PC-9 (cell line): ENCODE results near the gene ATP2B1. TPM values are rescaled to one million over a fixed set of nuclear protein-coding genes. Genes with fewer than 3 reads are reported as not detected.

Experiments
- BruUV-seq: library from RNA; stranded (reverse); fragments of 400-500 nt; replicated peaks from 2 replicates; lab custom pipeline; 2021; lab: Mats Ljungman, UMichigan
- CTCF ChIA-PET: fragments of 300-600 bp; sonication (Branson Sonifier 250); formaldehyde crosslinking; loops from one replicate; lab custom pipeline; 2022; ENCODE audit warnings: antibody characterized with exemption; lab: Charles Lee
- POLR2A ChIA-PET: fragments of 300-600 bp; sonication (Branson Sonifier 250); formaldehyde crosslinking; loops from one replicate; lab custom pipeline; 2022; ENCODE audit warnings: antibody characterized with exemption; ENCODE audit not compliant: unreplicated experiment; lab: Charles Lee
- DNase-seq, 2 experiments: peaks; one replicate each; pipeline versions ENCODE4 v3.0.0 to v3.0.0-alpha.2; 2015 to 2022; ENCODE audit warnings: mixed read lengths in 1 of 2
- H2AFZ ChIP-seq: fragments of 200-600 bp; sonication (generic); 2 replicates; pipeline ENCODE4 v1.8.1; 2017; ENCODE audit warnings: antibody characterized with exemption
- H3F3A ChIP-seq: fragments of 200-600 bp; sonication (generic); 2 replicates; pipeline ENCODE4 v1.8.1; 2017; ENCODE audit warnings: antibody characterized with exemption, mild to moderate bottlenecking, low read depth; ENCODE audit not compliant: insufficient read depth
- H3K27ac ChIP-seq: fragments of 200-600 bp; sonication (generic); 2 replicates; pipeline ENCODE4 v1.6.1; 2016; ENCODE audit warnings: mixed run types
- H3K27me3 ChIP-seq: fragments of 200-600 bp; sonication (generic); 2 replicates; pipeline ENCODE4 v1.6.1; 2016; ENCODE audit warnings: low read depth, mixed run types; ENCODE audit not compliant: insufficient read depth
- H3K36me3 ChIP-seq: fragments of 200-600 bp; sonication (generic); 2 replicates; pipeline ENCODE4 v1.6.1; 2016; ENCODE audit warnings: low read depth, mixed run types
- H3K4me1 ChIP-seq: fragments of 200-600 bp; sonication (generic); replicated peaks from 2 replicates; pipeline ENCODE4 v1.6.1; 2016; ENCODE audit warnings: mixed run types; ENCODE audit not compliant: insufficient read depth
- H3K4me2 ChIP-seq: fragments of 200-600 bp; sonication (generic); 2 replicates; pipeline ENCODE4 v1.6.1; 2017; ENCODE audit warnings: mixed run types
- H3K4me3 ChIP-seq: fragments of 200-600 bp; sonication (generic); 2 replicates; pipeline ENCODE4 v1.6.1; 2016; ENCODE audit warnings: mixed run types
- H3K79me2 ChIP-seq: fragments of 200-600 bp; sonication (generic); 2 replicates; pipeline ENCODE4 v1.6.1; 2017; ENCODE audit warnings: low read depth, mixed run types
- H3K9me2 ChIP-seq: fragments of 200-600 bp; sonication (generic); 2 replicates; pipeline ENCODE4 v1.8.1; 2017; ENCODE audit warnings: mild to moderate bottlenecking; ENCODE audit not compliant: insufficient read depth
- H3K9me3 ChIP-seq: fragments of 200-600 bp; sonication (generic); 2 replicates; pipeline ENCODE4 v1.8.1; 2016; ENCODE audit warnings: low read depth; ENCODE audit not compliant: insufficient read depth
- H4K20me1 ChIP-seq: fragments of 200-600 bp; sonication (generic); 2 replicates; pipeline ENCODE4 v1.8.1; 2017; ENCODE audit not compliant: insufficient read depth
- CTCF ChIP-seq: fragments of 200-600 bp; sonication (generic); conservative IDR thresholded peaks from 2 replicates; pipeline ENCODE4 v1.6.1; 2017; ENCODE audit warnings: mixed run types, antibody characterized with exemption, mild to moderate bottlenecking, moderate library complexity
- EZH2 ChIP-seq: fragments of 200-600 bp; sonication (generic); IDR thresholded peaks from 2 replicates; pipeline ENCODE4 v1.8.0; 2017; ENCODE audit warnings: antibody characterized with exemption, low read depth
- intact Hi-C: fragments of 100-400 bp; cut with micrococcal nuclease; formaldehyde crosslinking; loops from one replicate; pipeline ENCODE4 v1.10.0; 2022; ENCODE audit not compliant: unreplicated experiment
- total RNA-seq: library from RNA; stranded (reverse); gene quantifications from 2 replicates; pipeline ENCODE4 v1.2.3, GENCODE V29; 2021

ATP2B1 gene
- total RNA-seq, 1 experiment from 2014 or later: 29.4 TPM

- Histone ChIP-seq H3K4me1 (0 out of 2 replicates have a peak, but pooled peaks cover 5% of the 10 kb centered on the region), H4K20me1 (peaks cover 7% of the 10 kb centered on the region; the same call in 1 of the 2 replicates), H3K9me3 (no peaks in the 10 kb centered on the region), H3K79me2 (peaks cover 98% of the 10 kb centered on the region), H3K27me3 (no peaks in the 10 kb centered on the region), H3K36me3 (no peaks in the 10 kb centered on the region), H3K27ac (no peak overlapping the region), H3F3A (no peaks in the 10 kb centered on the region), H3K4me2 (no peak overlapping the region), H3K9me2 (no peaks in the 10 kb centered on the region), H3K4me3 (no peak overlapping the region), H2AFZ (no peak overlapping the region)
- POLR2A ChIA-PET: interaction anchor here (0.7 kb wide), 1 partner anchor 11 kb away, joined by 3 read pairs; no protein-coding TSS in a partner anchor
- intact Hi-C loops: no loop called here
- no peak for TF ChIP-seq CTCF
- no peak for TF ChIP-seq EZH2
- CTCF ChIA-PET: no interaction called here
- BruUV-seq: no TSS peak
- DNase-seq: no peak
Observed at GRCh38 chr12:89691659-89692058, 17.0 kb downstream of the ATP2B1 start.

GRCh38 chr12:89690925-89691324 is 17.7 kb downstream of the ATP2B1 start:
- CTCF ChIA-PET: no interaction called here
- Histone ChIP-seq H3K4me2 (no peak overlapping the region), H3K79me2 (peaks cover 98% of the 10 kb centered on the region), H3K27me3 (no peaks in the 10 kb centered on the region), H2AFZ (no peak overlapping the region), H3K36me3 (no peaks in the 10 kb centered on the region), H3K4me3 (no peak overlapping the region), H3K9me2 (no peaks in the 10 kb centered on the region), H3F3A (no peaks in the 10 kb centered on the region), H3K27ac (no peak overlapping the region), H4K20me1 (peaks cover 7% of the 10 kb centered on the region; the same call in 1 of the 2 replicates), H3K9me3 (no peaks in the 10 kb centered on the region), H3K4me1 (0 out of 2 replicates have a peak, but pooled peaks cover 5% of the 10 kb centered on the region)
- DNase-seq: no peak
- no TSS peak for BruUV-seq
- POLR2A ChIA-PET: interaction anchor here (0.7 kb wide), 1 partner anchor 12 kb away, joined by 3 read pairs; no protein-coding TSS in a partner anchor
- TF ChIP-seq CTCF (no peak), EZH2 (no peak)
- intact Hi-C loops: no loop called here

DNA sequence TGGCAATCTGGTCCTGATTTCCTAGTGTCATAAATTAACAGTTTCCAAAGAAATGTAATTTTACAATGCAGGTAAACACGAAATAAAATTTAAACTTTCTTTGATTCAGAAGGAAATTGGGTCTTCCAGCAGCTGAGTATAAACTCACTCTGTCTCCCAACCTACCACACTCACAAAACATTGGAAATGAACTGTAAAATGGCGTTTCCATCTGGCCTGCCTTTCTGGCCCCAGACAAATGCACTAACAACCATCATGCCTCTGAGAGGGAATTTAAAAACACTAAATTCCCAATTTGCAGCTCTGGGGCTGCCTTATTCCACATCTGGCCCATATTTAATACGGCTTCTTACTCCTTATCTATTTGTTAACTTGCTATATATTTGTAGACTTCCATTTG is 19.3 kb downstream of the ATP2B1 start:
- DNase-seq: no peak
- H3F3A ChIP-seq: no peaks in the 10 kb centered on the region
- no peak overlapping the region for H2AFZ ChIP-seq
- POLR2A ChIA-PET: interaction anchor here (0.6 kb wide), 1 partner anchor 863 kb away, joined by 11 read pairs; no protein-coding TSS in a partner anchor
- H3K4me2 ChIP-seq: no peak overlapping the region
- H3K4me3 ChIP-seq: no peak overlapping the region
- CTCF ChIA-PET: no interaction called here
- 0 out of 2 replicates have a peak, but pooled peaks cover 5% of the 10 kb centered on the region for H3K4me1 ChIP-seq
- H3K36me3 ChIP-seq: no peaks in the 10 kb centered on the region
- intact Hi-C loops: no loop called here
- no TSS peak for BruUV-seq
- H3K79me2 ChIP-seq: peaks cover 98% of the 10 kb centered on the region
- H4K20me1 ChIP-seq: peaks cover 7% of the 10 kb centered on the region; the same call in 1 of the 2 replicates
- H3K27me3 ChIP-seq: no peaks in the 10 kb centered on the region
- H3K9me3 ChIP-seq: no peaks in the 10 kb centered on the region
- TF ChIP-seq EZH2 (no peak), CTCF (no peak)
- no peak overlapping the region for H3K27ac ChIP-seq
- H3K9me2 ChIP-seq: no peaks in the 10 kb centered on the region
